Breast epithelium (tissue), 4 donors: ENCODE data around the gene ANKIB1. TPM values are rescaled to one million over a fixed set of nuclear protein-coding genes. Genes with fewer than 3 reads are reported as not detected.

Experiments
- DNase-seq, 2 donors: peaks; one replicate each; pipeline ENCODE4 v3.0.0-alpha.2; 2019; ENCODE audit warnings: low spot score in 2 of 2
- H3K27ac ChIP-seq, 2 donors: fragments of 200-600 bp; sonication (generic) in 1 of 2; one replicate each; pipeline ENCODE4 v1.5.1; 2016 to 2019; ENCODE audit warnings: mild to moderate bottlenecking in 1 of 2
- H3K27me3 ChIP-seq, 2 donors: fragments of 200-600 bp; sonication (generic) in 1 of 2; one replicate each; pipeline versions ENCODE4 v1.5.1 to v1.6.0; 2017 to 2019; ENCODE audit warnings: control low read depth in 1 of 2, mild to moderate bottlenecking in 1 of 2
- H3K36me3 ChIP-seq: fragments of 200-600 bp; one replicate; pipeline ENCODE4 v1.5.1; 2019
- H3K4me1 ChIP-seq, 2 donors: fragments of 200-600 bp; sonication (generic); one replicate each; pipeline ENCODE4 v1.5.1; 2016 to 2019; ENCODE audit warnings: control low read depth in 1 of 2
- H3K4me3 ChIP-seq, 3 donors: fragments of 200-600 bp; sonication (generic); 1 replicate in 2 of 3; 2 replicates in 1 of 3; pipeline ENCODE4 v1.5.1; 2016 to 2019; ENCODE audit warnings: mild to moderate bottlenecking in 3 of 3, moderate library complexity in 2 of 3
- H3K9me3 ChIP-seq, 2 donors: fragments of 200-600 bp; sonication (generic) in 1 of 2; one replicate each; pipeline ENCODE4 v1.5.1; 2016 to 2019; ENCODE audit warnings: control low read depth in 1 of 2
- CTCF ChIP-seq, 3 donors: fragments of 450-650 bp; IDR thresholded peaks; one replicate each; pipeline ENCODE4 v1.5.1; 2016 to 2017; ENCODE audit warnings: antibody characterized with exemption in 3 of 3, mild to moderate bottlenecking in 3 of 3, moderate library complexity in 3 of 3
- POLR2A ChIP-seq: fragments of 450-650 bp; IDR thresholded peaks from one replicate; pipeline ENCODE4 v1.6.1; 2016; ENCODE audit warnings: antibody characterized with exemption, mild to moderate bottlenecking, moderate library complexity
- POLR2AphosphoS5 ChIP-seq, 3 donors: sonication (generic); formaldehyde crosslinking; IDR thresholded peaks; one replicate each; pipeline ENCODE4 v1.6.1; 2017; ENCODE audit warnings: antibody characterized with exemption in 3 of 3
- intact Hi-C: fragments of 100-400 bp; cut with DNase I; formaldehyde crosslinking; loops from one replicate; pipeline ENCODE4 v1.15.1; 2023; ENCODE audit warnings: low total_unique reads
- total RNA-seq, 3 donors: library from RNA; depleted of rRNA; stranded (reverse); fragments of >200 nt; gene quantifications; one replicate each; pipeline ENCODE4 v1.1.0, GENCODE V29; 2016

Gene ANKIB1
- total RNA-seq, 3 donors from 2014 or later, result 51.8 to 61.3 (median 54.2) TPM

- Histone ChIP-seq H3K36me3 (no peaks in the 10 kb centered on the region), H3K27me3 (no peaks in the 10 kb centered on the region), H3K4me3 (peak overlapping the region in 1 of 3 donors; percentile 31), H3K9me3 (no peaks in the 10 kb centered on the region), H3K27ac (peak overlapping the region; percentile 2 to 23), H3K4me1 (no peaks in the 10 kb centered on the region)
- TF ChIP-seq POLR2AphosphoS5 (IDR thresholded peaks at IDR 0.05) (no peak), POLR2A (no peak)
- intact Hi-C loops, result no loop called here
- DNase-seq, result no peak
Observed at GRCh38 chr7:92255308-92255707, 9.5 kb downstream of the ANKIB1 start.

DNA sequence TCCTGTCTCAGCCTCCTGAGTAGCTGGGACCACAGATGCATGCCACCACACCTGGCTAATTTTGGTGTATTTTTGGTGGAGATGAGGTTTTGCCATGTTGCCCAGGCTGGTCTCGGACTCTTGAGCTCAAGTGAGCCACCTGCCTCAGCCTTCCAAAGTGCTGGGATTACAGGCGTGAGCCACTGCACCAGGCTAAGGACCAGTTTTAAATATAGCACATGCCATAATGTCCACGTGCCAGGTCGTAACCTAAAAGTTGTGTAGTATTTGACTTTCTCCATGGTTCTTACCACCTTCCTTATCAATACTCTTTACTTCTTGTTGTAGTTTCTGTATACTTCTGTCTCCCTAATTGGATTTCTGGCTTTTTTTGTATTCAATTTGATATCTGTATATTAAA lies 13.3 kb downstream of the ANKIB1 start:
- DNase-seq, result no peak
- intact Hi-C loops, result no loop called here

GRCh38 chr7:92259610-92260247 lies 14.0 kb downstream of the ANKIB1 start:
- Histone ChIP-seq H3K27ac (no peak overlapping the region), H3K27me3 (no peaks in the 10 kb centered on the region), H3K9me3 (no peaks in the 10 kb centered on the region), H3K4me3 (no peak overlapping the region), H3K36me3 (no peaks in the 10 kb centered on the region), H3K4me1 (no peaks in the 10 kb centered on the region)
- intact Hi-C loops, result no loop called here
- DNase-seq, result no peak
- TF ChIP-seq POLR2AphosphoS5 (IDR thresholded peaks at IDR 0.05) (no peak), CTCF (IDR thresholded peaks at IDR 0.05) (no peak), POLR2A (no peak)

More for the DNA sequence above, 13.3 kb downstream of the ANKIB1 start:
- Histone ChIP-seq H3K27me3 (no peaks in the 10 kb centered on the region), H3K9me3 (no peaks in the 10 kb centered on the region), H3K36me3 (no peaks in the 10 kb centered on the region), H3K4me1 (no peaks in the 10 kb centered on the region), H3K27ac (no peak overlapping the region), H3K4me3 (no peak overlapping the region)
- no peak for TF ChIP-seq POLR2AphosphoS5 (IDR thresholded peaks at IDR 0.05)
- TF ChIP-seq POLR2A, result no peak
- no peak for TF ChIP-seq CTCF (IDR thresholded peaks at IDR 0.05)

DNA sequence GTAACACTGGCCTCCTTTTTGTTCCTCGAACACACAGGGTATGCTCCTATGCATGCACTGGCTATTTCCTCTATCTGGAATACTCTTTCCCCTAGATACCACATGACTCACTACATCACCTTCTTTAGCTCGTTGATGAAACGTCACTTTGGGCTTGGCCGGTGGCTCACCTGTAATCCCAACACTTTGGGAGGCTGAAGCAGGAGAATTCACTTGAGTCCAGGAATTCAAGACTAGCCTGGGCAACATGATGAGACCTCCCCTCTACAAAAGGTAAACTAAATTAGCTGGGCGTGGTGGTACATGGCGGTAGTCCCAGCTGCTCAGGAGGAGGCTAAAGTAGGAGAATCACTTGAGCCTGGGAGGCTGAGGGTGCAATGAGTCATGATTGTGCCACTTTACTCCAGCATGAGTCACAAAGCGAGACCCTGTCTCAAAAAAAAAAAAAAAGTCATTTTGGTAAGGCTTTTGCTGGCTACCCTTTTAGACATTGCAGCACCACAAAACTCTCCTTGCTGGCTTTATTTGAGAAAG lies 14.5 kb downstream of the ANKIB1 start:
- Histone ChIP-seq H3K4me3 (no peak overlapping the region), H3K27me3 (no peaks in the 10 kb centered on the region), H3K4me1 (no peaks in the 10 kb centered on the region), H3K27ac (no peak overlapping the region), H3K9me3 (no peaks in the 10 kb centered on the region), H3K36me3 (no peaks in the 10 kb centered on the region)
- intact Hi-C loops, result no loop called here
- TF ChIP-seq CTCF (IDR thresholded peaks at IDR 0.05) (no peak), POLR2A (no peak)
- DNase-seq, result no peak

DNA sequence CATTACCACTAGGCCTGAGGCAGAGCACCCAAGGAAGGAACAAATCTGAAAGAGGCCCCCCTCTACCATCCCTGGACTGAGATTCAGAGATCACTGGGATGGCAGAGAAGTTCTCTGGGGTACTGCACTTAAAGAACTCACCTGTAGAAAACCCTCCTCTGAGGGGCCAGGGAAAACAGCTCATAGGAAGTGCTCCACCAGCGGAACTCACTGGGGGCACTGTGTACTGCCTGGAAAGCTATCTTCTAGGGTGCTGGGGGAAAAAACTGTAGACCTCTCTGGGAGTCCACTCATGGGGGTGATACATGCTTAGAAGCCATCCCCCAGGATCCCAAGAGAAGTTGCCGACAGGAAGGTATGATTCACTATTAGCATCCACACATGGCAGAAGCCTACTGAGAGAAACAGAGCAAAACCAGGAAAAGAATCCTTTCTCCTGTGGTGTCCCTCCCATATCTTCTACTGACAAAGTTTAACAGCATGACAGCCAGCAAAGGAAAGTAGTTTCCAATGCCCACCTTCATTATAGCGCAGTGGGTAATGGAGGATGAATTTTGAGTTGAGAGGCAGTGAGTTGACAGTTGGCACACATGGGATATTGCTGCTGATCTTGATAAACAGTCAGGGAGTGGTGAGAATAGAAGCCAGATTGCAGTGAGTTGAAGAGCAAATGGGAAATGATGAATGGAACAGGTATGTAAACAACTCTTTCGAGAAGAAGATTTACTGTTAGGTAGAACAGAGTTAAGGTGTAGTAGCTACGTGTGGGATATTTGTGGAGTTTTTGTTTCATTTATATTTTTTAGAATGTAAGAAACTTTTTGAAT lies 20.9 kb downstream of the ANKIB1 start:
- H3K4me3 ChIP-seq, result no peak overlapping the region
- no peak overlapping the region for H3K27ac ChIP-seq
- H3K4me1 ChIP-seq, result no peaks in the 10 kb centered on the region
- no peak for DNase-seq
- no peak for TF ChIP-seq POLR2AphosphoS5 (IDR thresholded peaks at IDR 0.05)
- no peak for TF ChIP-seq CTCF (IDR thresholded peaks at IDR 0.05)
- TF ChIP-seq POLR2A, result no peak
- intact Hi-C loops, result no loop called here
- H3K9me3 ChIP-seq, result no peaks in the 10 kb centered on the region
- no peaks in the 10 kb centered on the region for H3K27me3 ChIP-seq
- H3K36me3 ChIP-seq, result no peaks in the 10 kb centered on the region
